AG09319 (cell line): ENCODE data around the gene CDKL5.

Source experiments
- DNase-seq: peaks from one replicate; pipeline ENCODE4 v3.0.0-alpha.2; 2010; ENCODE audit warnings: low read depth; ENCODE audit errors: extremely low read depth
- TF ChIP-seq, protein P1 (sequence below): IDR thresholded peaks from 2 replicates; pipeline ENCODE4 v1.5.1; 2011; ENCODE audit warnings: low read depth, mild to moderate bottlenecking, inconsistent platforms, low read length, moderate library complexity

CDKL5 gene

DNA sequence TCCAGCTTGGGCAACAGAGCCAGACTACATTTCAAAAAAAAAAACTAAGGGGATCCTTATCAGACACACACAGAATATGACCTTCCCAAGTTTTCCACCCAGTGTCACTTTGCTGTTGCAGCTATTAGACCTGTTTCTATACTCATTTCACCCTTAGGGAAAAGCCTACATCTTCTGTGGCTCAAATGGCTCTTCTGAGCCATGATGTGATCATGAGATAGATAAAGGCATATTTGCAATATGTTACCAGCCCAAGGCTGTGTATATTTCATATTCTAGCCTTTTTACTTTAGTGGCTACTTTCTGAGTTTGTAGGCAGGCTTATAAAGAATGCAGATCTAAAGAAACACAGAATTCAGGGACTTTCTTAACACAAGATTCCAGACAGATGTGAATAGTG lies 227.2 kb downstream of the CDKL5 start:
- no peak for DNase-seq
- TF ChIP-seq, protein P1, sequence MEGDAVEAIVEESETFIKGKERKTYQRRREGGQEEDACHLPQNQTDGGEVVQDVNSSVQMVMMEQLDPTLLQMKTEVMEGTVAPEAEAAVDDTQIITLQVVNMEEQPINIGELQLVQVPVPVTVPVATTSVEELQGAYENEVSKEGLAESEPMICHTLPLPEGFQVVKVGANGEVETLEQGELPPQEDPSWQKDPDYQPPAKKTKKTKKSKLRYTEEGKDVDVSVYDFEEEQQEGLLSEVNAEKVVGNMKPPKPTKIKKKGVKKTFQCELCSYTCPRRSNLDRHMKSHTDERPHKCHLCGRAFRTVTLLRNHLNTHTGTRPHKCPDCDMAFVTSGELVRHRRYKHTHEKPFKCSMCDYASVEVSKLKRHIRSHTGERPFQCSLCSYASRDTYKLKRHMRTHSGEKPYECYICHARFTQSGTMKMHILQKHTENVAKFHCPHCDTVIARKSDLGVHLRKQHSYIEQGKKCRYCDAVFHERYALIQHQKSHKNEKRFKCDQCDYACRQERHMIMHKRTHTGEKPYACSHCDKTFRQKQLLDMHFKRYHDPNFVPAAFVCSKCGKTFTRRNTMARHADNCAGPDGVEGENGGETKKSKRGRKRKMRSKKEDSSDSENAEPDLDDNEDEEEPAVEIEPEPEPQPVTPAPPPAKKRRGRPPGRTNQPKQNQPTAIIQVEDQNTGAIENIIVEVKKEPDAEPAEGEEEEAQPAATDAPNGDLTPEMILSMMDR: no peak

DNA sequence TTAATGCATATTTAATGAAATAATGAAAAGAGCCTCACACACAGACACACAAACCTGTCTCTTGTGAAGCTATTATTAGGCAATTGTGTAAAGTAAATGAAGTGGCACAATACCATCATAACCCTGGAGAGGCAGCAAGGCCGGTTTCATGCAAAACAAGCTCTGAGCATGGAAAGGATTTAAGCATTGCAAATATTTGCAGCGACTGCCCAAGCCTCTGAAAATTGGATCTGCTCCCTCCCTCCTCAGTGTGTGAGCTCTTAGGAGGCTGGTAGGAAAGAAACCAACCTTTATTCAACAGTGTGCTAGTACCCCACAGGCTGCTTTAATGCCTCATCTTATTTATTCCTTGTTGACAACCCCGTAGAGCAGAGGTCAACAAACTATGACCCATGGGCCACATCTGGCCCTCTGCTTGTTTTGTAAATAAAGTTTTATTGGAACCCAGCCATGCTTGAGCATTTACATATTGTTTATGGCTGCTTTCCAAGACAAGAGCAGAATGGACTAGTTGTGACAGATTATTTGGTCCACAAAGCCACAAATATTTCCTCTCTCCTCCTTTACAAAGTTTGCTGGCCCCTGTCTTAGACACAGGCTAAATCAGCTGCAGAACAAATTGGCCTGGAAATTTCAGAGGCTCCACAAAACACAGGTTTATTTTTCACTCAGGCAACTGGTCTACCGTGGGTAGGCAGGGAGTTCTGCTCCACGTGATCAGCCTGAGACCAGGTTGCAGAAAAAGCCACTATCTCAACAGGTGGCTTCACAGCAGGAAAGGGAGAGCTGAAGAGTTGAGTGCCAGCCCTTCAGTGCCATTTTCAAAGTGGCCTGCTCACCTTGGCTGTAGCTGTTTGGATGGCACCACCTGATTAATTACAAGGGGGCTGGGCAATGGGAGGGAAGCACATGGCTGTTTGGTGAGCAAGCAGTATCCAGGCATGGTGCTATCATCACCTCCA lies 229.7 kb downstream of the CDKL5 start:
- TF ChIP-seq, protein P1: no peak
- DNase-seq: no peak

GRCh38 chrX:18661273-18661672 lies 235.9 kb downstream of the CDKL5 start:
- TF ChIP-seq, protein P1: no peak
- no peak for DNase-seq

- TF ChIP-seq, protein P1: no peak
Observed at GRCh38 chrX:18664947-18665346, 239.5 kb downstream of the CDKL5 start.

GRCh38 chrX:18666614-18667013 lies 241.2 kb downstream of the CDKL5 start:
- TF ChIP-seq, protein P1: no peak
- DNase-seq: no peak

More at GRCh38 chrX:18664947-18665346, 239.5 kb downstream of the CDKL5 start:
- DNase-seq: no peak

DNA sequence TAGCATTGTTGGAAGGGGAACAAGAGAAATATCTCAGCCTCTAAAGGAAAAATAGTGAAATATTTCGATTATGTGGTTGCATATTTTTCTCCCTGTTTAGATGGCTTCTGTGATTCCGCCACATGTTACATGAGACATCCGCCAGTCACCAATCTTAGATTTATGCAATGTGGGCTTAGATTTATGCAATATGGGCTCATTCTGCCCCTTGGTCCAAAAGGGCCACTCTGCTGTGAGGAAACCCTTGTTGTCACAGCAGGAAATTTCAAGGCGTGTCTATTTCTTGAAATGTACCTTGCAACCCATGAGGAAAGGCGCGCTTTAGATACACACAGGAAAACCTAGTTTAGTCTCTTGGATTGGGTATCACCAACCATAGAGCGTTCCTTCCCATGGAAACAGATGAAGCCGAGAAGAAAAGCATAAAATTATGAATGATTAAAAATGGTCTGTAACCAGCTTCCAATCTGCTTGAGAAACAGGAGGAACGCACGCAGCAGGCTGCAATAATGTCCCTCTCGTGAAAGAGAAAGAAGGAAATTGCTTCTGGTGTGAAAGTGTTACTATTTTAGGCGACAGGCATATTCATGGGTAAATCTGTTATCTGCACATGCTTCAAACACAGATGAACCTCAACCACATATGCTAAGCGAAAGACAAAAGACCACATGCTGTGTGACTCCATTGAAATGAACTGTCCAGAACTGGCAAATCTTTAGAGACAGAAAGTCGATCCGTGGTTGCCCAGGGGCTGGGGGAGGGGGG lies 242.8 kb downstream of the CDKL5 start:
- TF ChIP-seq, protein P1: no peak
- DNase-seq: no peak

GRCh38 chrX:18672008-18672407 lies 246.6 kb downstream of the CDKL5 start, which contains the start of gene RS1:
Gene RS1 (minus strand): TSS chrX:18672108. CDS start chrX:18672068, 40 bp downstream.
- DNase-seq: no peak
- TF ChIP-seq, protein P1: no peak
